Endodermal cell (in vitro differentiated cells): ENCODE measurements around the gene ZNF775. TPM values are rescaled to one million over a fixed set of nuclear protein-coding genes. Genes with fewer than 3 reads are reported as not detected.
"Not testable (repeated sequence)": the region's sequence is repeated elsewhere in the genome, so short reads cannot be mapped to it uniquely, and the experiment has no call there.

ENCODE experiments used
- DNase-seq: peaks from one replicate; pipeline ENCODE4 v3.0.0-alpha.2; 2017
- H3K27ac ChIP-seq: 2 replicates; pipeline ENCODE4 v1.5.1; 2013; ENCODE audit warnings: mild to moderate bottlenecking, low read depth, low read length, moderate library complexity
- H3K27me3 ChIP-seq: 2 replicates; pipeline ENCODE4 v1.6.1; 2013; ENCODE audit warnings: mild to moderate bottlenecking, low read length, moderate library complexity; ENCODE audit not compliant: insufficient read depth, control insufficient read depth, poor library complexity, severe bottlenecking
- H3K36me3 ChIP-seq: 2 replicates; pipeline ENCODE4 v1.7.0; 2013; ENCODE audit warnings: mild to moderate bottlenecking, low read length, moderate library complexity; ENCODE audit not compliant: control insufficient read depth, insufficient read depth
- H3K4me1 ChIP-seq: one replicate; pipeline ENCODE4 v1.7.0; 2013; ENCODE audit warnings: low read length; ENCODE audit not compliant: control insufficient read depth, insufficient read depth
- H3K4me3 ChIP-seq: 2 replicates; pipeline ENCODE4 v1.5.1; 2013; ENCODE audit warnings: mild to moderate bottlenecking, low read length, moderate library complexity
- H3K9ac ChIP-seq: 2 replicates; pipeline ENCODE4 v1.6.1; 2013; ENCODE audit warnings: mild to moderate bottlenecking, low read length, moderate library complexity; ENCODE audit not compliant: poor library complexity, severe bottlenecking; ENCODE audit errors: extremely low read depth
- H3K9me3 ChIP-seq: 2 replicates; pipeline ENCODE4 v1.6.1; 2013; ENCODE audit warnings: mild to moderate bottlenecking, low read length, moderate library complexity; ENCODE audit not compliant: control insufficient read depth
- H3K27ac Mint-ChIP-seq: 2 replicates; pipeline ENCODE4 v1.8.0; 2020; ENCODE audit warnings: mixed read lengths
- H3K27me3 Mint-ChIP-seq: 2 replicates; pipeline ENCODE4 v1.8.0; 2021; ENCODE audit warnings: mild to moderate bottlenecking, mixed read lengths; ENCODE audit not compliant: insufficient read depth
- H3K36me3 Mint-ChIP-seq: 2 replicates; pipeline ENCODE4 v1.8.0; 2020; ENCODE audit warnings: low read depth, mixed read lengths
- H3K4me1 Mint-ChIP-seq: 2 replicates; pipeline ENCODE4 v1.8.0; 2020; ENCODE audit warnings: mixed read lengths
- H3K4me3 Mint-ChIP-seq: 2 replicates; pipeline ENCODE4 v1.8.0; 2020; ENCODE audit warnings: mild to moderate bottlenecking, moderate library complexity, mixed read lengths
- H3K9me3 Mint-ChIP-seq: 2 replicates; pipeline ENCODE4 v1.8.0; 2020; ENCODE audit warnings: mild to moderate bottlenecking, mixed read lengths
- CTCF ChIP-seq: fragments of 200-600 bp; sonication (generic); conservative IDR thresholded peaks from 2 replicates; pipeline ENCODE4 v1.5.0; 2021; ENCODE audit warnings: antibody characterized with exemption, mild to moderate bottlenecking
- WGBS, 2 experiments: methylation state at CpG; one replicate each; pipeline versions ENCODE4 v1.1.5 to v1.1.7; 2013; ENCODE audit warnings: missing lambda C conversion rate in 2 of 2, mixed read lengths in 1 of 2; ENCODE audit not compliant: insufficient coverage in 1 of 2, insufficient read length in 1 of 2; 5-methylcytosine and 5-hydroxymethylcytosine counted together
- total RNA-seq, 2 donors: library from RNA; stranded (reverse); fragmentation: NEBNext Ultra II Directional in 1 of 2; extraction: Animal tissue kit (Norgen Biotek cat#: 25700) in 1 of 2; gene quantifications; 2 replicates in 1 of 2; 3 replicates in 1 of 2; pipeline ENCODE4 v1.2.1, GENCODE V29; 2021

The ZNF775 gene
- total RNA-seq, 2 donors from 2014 or later, result 10.0 to 11.3 TPM

GRCh38 chr7:150385302-150385723 is 6.2 kb downstream of the ZNF775 start:
- DNase-seq, result peak; percentile 46
- Histone ChIP-seq H3K4me1 (peaks cover 14% of the 10 kb centered on the region), H3K4me3 (no peak overlapping the region), H3K27ac (peak overlapping the region; percentile 68), H3K9me3 (no peaks in the 10 kb centered on the region), H3K9ac (peak overlapping the region; percentile 18), H3K27me3 (no peaks in the 10 kb centered on the region), H3K36me3 (peaks cover 6% of the 10 kb centered on the region)
- no peaks in the 10 kb centered on the region for H3K27me3 Mint-ChIP-seq
- H3K36me3 Mint-ChIP-seq, result peaks cover 20% of the 10 kb centered on the region
- H3K4me1 Mint-ChIP-seq, result peaks cover 41% of the 10 kb centered on the region
- no peak overlapping the region for H3K4me3 Mint-ChIP-seq
- H3K27ac Mint-ChIP-seq, result no peak overlapping the region
- no peaks in the 10 kb centered on the region for H3K9me3 Mint-ChIP-seq
- no peak for TF ChIP-seq CTCF
- WGBS, 2 experiments, result 89 to 92% methylated on average over 14 of the region's 14 CpGs

GRCh38 chr7:150385884-150386283 is 6.8 kb downstream of the ZNF775 start:
- not testable (repeated sequence) for H3K27me3 Mint-ChIP-seq, H3K4me3 Mint-ChIP-seq, H3K9me3 ChIP-seq, H3K4me3 ChIP-seq, H3K9ac ChIP-seq, H3K36me3 ChIP-seq, H3K27me3 ChIP-seq, H3K27ac Mint-ChIP-seq, H3K9me3 Mint-ChIP-seq
- peak; percentile 12 for DNase-seq
- Histone ChIP-seq H3K27ac (peak overlapping the region; percentile 68), H3K4me1 (peaks cover 14% of the 10 kb centered on the region)
- Mint-ChIP-seq H3K36me3 (peaks cover 26% of the 10 kb centered on the region), H3K4me1 (peaks cover 35% of the 10 kb centered on the region)
- WGBS, 2 experiments, result 64 to 91% methylated on average over 3 to 6 of the region's 6 CpGs

DNA sequence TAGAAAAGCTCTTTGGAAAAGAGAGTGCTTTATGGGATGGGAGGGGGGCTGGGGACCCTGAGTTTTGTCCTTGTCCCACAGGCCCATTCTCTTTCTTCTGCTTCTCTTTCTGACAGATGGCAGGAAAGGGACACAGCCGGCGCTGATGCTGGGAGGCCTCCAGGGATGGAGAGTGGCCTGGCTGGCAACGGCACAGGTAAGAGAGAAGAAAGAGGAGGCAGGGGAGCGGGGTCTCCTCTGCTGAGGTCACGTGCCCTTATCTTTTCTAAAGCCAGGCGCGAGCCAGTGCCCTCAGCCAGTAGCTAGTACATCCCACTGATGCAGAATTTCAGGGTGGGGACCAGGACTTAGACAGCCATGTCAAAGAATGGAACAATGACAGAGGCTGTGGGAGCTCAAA is 9.2 kb downstream of the ZNF775 start:
- no peaks in the 10 kb centered on the region for H3K27me3 Mint-ChIP-seq
- peaks cover 33% of the 10 kb centered on the region for H3K36me3 Mint-ChIP-seq
- no peak overlapping the region for H3K9ac ChIP-seq
- no peak overlapping the region for H3K27ac ChIP-seq
- TF ChIP-seq CTCF, result no peak
- peak overlapping the region; percentile 16 for H3K27ac Mint-ChIP-seq
- no peak overlapping the region for H3K4me3 ChIP-seq
- no peaks in the 10 kb centered on the region for H3K9me3 Mint-ChIP-seq
- peaks cover 6% of the 10 kb centered on the region for H3K36me3 ChIP-seq
- WGBS, 2 experiments, result 86 to 91% methylated on average over 2 to 7 of the region's 7 CpGs
- H3K4me1 ChIP-seq, result peaks cover 7% of the 10 kb centered on the region
- H3K27me3 ChIP-seq, result no peaks in the 10 kb centered on the region
- no peaks in the 10 kb centered on the region for H3K9me3 ChIP-seq
- no peak for DNase-seq
- H3K4me3 Mint-ChIP-seq, result no peak overlapping the region
- H3K4me1 Mint-ChIP-seq, result peaks cover 18% of the 10 kb centered on the region
